K562 (cell line): ENCODE results near the gene ECSIT. TPM values are rescaled to one million over a fixed set of nuclear protein-coding genes. Genes with fewer than 3 reads are reported as not detected.

Source experiments
- DMBX1 ChIP-seq: fragments of 250-450 bp; sonication (Bioruptor Pico); IDR thresholded peaks from 2 replicates; pipeline ENCODE4 v1.8.0; 2022; ENCODE audit warnings: inconsistent platforms, mild to moderate bottlenecking, moderate library complexity, borderline replicate concordance
- ESRRA ChIP-seq: fragments of 450-650 bp; IDR thresholded peaks from 2 replicates; pipeline ENCODE4 v1.6.1; 2014; ENCODE audit warnings: low read depth, mild to moderate bottlenecking, moderate library complexity, borderline replicate concordance
- ETV5 ChIP-seq: sonication (generic); formaldehyde crosslinking; IDR thresholded peaks from 2 replicates; pipeline ENCODE4 v1.4.0; 2020; ENCODE audit warnings: low read depth, mild to moderate bottlenecking, missing genetic modification reagents
- ILK ChIP-seq: fragments of 450-650 bp; IDR thresholded peaks from 2 replicates; pipeline ENCODE4 v1.6.1; 2016; ENCODE audit warnings: missing genetic modification characterization, low read depth, mild to moderate bottlenecking, missing compliant biosample characterization, moderate library complexity, borderline replicate concordance
- LARP7 ChIP-seq: fragments of 450-650 bp; IDR thresholded peaks from 2 replicates; pipeline ENCODE4 v1.6.1; 2016
- NBN ChIP-seq: fragments of 450-650 bp; IDR thresholded peaks from 2 replicates; pipeline ENCODE4 v1.6.1; 2016; ENCODE audit warnings: low read depth, mild to moderate bottlenecking
- NR2F6 ChIP-seq: fragments of 450-650 bp; formaldehyde crosslinking; IDR thresholded peaks from 2 replicates; pipeline ENCODE4 v1.4.0; 2020; ENCODE audit warnings: mild to moderate bottlenecking
- ZNF175 ChIP-seq: fragments of 200-800 bp; sonication (Bioruptor generic); IDR thresholded peaks from 2 replicates; pipeline ENCODE4 v1.6.1; 2016; ENCODE audit warnings: low read depth, mild to moderate bottlenecking, missing genetic modification characterization, missing compliant biosample characterization
- ZNF436 ChIP-seq: fragments of 250-450, 450-650 bp; sonication (Bioruptor Pico); formaldehyde crosslinking; IDR thresholded peaks from 2 replicates; pipeline ENCODE4 v1.7.0; 2020; ENCODE audit warnings: mild to moderate bottlenecking
- ZNF785 ChIP-seq: fragments of 250-450 bp; sonication (Bioruptor Pico); IDR thresholded peaks from 2 replicates; pipeline ENCODE4 v1.4.0; 2020; ENCODE audit warnings: mild to moderate bottlenecking
- polyA plus RNA-seq, 8 experiments: library from polyadenylated mRNA; depleted of rRNA in 4 of 8; stranded (reverse) in 5 of 8; unstranded in 3 of 8; fragments of >200 nt; fragmentation: Nextera tagmentation in 2 of 8; fragmentation: Illumina TruSeq in 1 of 8; extraction: Ambion mirVana in 2 of 8; extraction: Trizol in 1 of 8; gene quantifications; 2 replicates each; pipeline versions ENCODE4 v1.2.1 to v1.2.3, GENCODE V29; 2011 to 2014; ENCODE audit warnings: inconsistent platforms in 1 of 8, missing spikeins in 1 of 8
- total RNA-seq, 7 experiments: library from RNA; depleted of rRNA in 6 of 7; stranded (reverse); fragments of >200 nt in 6 of 7; fragmentation: Illumina TruSeq in 2 of 7; extraction: Trizol in 2 of 7; gene quantifications; 2 replicates each; pipeline versions ENCODE4 v1.2.1 to v1.2.3, GENCODE V29; 2011 to 2021; ENCODE audit warnings: low replicate concordance in 1 of 7
- TF ChIP-seq, protein P1 (sequence below), 2 experiments: fragments of 450-650 bp; IDR thresholded peaks; 2 replicates each; pipeline ENCODE4 v1.6.1; 2018; ENCODE audit warnings: mild to moderate bottlenecking in 2 of 2, low read depth in 1 of 2; ENCODE audit not compliant: partially characterized antibody in 2 of 2
- TF ChIP-seq, protein P2 (sequence below): IDR thresholded peaks from 2 replicates; pipeline ENCODE4 v1.6.1; 2014; ENCODE audit warnings: antibody characterized with exemption
- TF ChIP-seq, protein P3 (sequence below), 3 experiments: fragments of 200-800 bp in 1 of 3; fragments of 250-450 bp in 1 of 3; fragments of 450-650 bp in 1 of 3; sonication (Bioruptor Pico) in 1 of 3; sonication (Bioruptor generic) in 1 of 3; formaldehyde crosslinking in 1 of 3; IDR thresholded peaks; 2 replicates each; pipeline versions ENCODE4 v1.6.1 to v1.8.0; 2016 to 2022; ENCODE audit warnings: mild to moderate bottlenecking in 2 of 3, missing genetic modification characterization in 2 of 3, missing compliant biosample characterization in 1 of 3, moderate library complexity in 1 of 3
- TF ChIP-seq, protein P4 (sequence below): sonication (generic); formaldehyde crosslinking; IDR thresholded peaks from 2 replicates; pipeline ENCODE4 v1.8.1; 2023; ENCODE audit warnings: mild to moderate bottlenecking, missing genetic modification reagents
- TF ChIP-seq, protein P5 (sequence below): fragments of 250-450 bp; sonication (Bioruptor Pico); IDR thresholded peaks from 2 replicates; pipeline ENCODE4 v1.9.0; 2021; ENCODE audit warnings: mild to moderate bottlenecking

ECSIT gene
- total and polyA plus RNA-seq, 9 of the 15 experiments (the other 6 are each of a cell fraction or from before 2014, with no cell fraction given), result 1.1 to 82.5 (median 43.9) TPM

DNA sequence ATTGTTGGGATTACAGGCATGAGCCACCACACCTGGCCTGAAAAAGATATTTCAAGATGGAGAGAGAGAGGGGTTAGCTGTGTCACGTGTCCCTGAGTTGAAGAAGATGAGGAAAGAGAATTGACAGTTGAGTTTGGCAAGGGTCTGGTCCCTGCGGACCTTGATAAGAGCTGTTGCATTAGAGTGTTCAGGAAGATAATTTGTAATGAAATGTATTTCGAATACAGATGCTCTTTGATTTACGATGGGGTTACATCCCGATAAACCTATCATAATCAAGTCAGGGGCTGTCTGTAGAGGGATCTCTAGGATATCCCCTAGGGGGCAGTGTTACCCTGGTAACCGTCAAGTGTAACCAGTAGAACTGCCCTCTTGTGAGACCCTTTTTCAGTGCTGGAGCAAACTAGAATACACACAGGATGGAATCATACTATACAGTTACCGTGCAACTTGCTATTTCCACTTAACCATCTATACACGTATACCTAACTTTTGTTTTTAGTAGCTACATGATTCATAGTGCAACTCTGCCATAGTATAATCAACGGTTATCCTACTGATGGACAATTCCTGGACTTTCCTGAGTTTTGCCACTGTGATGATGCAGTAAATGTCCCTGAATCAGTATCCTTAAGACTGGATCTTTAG, 31.6 kb upstream of the ECSIT start (continued):
- 0 out of 2 replicates have a peak, but pooled peaks have one; percentile 45 for TF ChIP-seq ZNF175
- TF ChIP-seq, protein P1, sequence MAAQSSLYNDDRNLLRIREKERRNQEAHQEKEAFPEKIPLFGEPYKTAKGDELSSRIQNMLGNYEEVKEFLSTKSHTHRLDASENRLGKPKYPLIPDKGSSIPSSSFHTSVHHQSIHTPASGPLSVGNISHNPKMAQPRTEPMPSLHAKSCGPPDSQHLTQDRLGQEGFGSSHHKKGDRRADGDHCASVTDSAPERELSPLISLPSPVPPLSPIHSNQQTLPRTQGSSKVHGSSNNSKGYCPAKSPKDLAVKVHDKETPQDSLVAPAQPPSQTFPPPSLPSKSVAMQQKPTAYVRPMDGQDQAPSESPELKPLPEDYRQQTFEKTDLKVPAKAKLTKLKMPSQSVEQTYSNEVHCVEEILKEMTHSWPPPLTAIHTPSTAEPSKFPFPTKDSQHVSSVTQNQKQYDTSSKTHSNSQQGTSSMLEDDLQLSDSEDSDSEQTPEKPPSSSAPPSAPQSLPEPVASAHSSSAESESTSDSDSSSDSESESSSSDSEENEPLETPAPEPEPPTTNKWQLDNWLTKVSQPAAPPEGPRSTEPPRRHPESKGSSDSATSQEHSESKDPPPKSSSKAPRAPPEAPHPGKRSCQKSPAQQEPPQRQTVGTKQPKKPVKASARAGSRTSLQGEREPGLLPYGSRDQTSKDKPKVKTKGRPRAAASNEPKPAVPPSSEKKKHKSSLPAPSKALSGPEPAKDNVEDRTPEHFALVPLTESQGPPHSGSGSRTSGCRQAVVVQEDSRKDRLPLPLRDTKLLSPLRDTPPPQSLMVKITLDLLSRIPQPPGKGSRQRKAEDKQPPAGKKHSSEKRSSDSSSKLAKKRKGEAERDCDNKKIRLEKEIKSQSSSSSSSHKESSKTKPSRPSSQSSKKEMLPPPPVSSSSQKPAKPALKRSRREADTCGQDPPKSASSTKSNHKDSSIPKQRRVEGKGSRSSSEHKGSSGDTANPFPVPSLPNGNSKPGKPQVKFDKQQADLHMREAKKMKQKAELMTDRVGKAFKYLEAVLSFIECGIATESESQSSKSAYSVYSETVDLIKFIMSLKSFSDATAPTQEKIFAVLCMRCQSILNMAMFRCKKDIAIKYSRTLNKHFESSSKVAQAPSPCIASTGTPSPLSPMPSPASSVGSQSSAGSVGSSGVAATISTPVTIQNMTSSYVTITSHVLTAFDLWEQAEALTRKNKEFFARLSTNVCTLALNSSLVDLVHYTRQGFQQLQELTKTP (IDR thresholded peaks at IDR 0.05; ENCODE audit: low read depth in 1 of 2, partially characterized antibody in 2 of 2), result peak in 1 of 2 experiments; percentile 50
- no peak for TF ChIP-seq LARP7
- no peak for TF ChIP-seq ZNF436 (CRISPR knock-in tag)
- no peak for TF ChIP-seq ZNF785 (CRISPR knock-in tag)
- TF ChIP-seq ETV5, result 0 out of 2 replicates have a peak, but pooled peaks have one; percentile 41
- TF ChIP-seq, protein P2, sequence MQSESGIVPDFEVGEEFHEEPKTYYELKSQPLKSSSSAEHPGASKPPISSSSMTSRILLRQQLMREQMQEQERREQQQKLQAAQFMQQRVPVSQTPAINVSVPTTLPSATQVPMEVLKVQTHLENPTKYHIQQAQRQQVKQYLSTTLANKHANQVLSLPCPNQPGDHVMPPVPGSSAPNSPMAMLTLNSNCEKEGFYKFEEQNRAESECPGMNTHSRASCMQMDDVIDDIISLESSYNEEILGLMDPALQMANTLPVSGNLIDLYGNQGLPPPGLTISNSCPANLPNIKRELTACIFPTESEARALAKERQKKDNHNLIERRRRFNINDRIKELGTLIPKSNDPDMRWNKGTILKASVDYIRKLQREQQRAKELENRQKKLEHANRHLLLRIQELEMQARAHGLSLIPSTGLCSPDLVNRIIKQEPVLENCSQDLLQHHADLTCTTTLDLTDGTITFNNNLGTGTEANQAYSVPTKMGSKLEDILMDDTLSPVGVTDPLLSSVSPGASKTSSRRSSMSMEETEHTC, result no peak
- TF ChIP-seq, protein P3, sequence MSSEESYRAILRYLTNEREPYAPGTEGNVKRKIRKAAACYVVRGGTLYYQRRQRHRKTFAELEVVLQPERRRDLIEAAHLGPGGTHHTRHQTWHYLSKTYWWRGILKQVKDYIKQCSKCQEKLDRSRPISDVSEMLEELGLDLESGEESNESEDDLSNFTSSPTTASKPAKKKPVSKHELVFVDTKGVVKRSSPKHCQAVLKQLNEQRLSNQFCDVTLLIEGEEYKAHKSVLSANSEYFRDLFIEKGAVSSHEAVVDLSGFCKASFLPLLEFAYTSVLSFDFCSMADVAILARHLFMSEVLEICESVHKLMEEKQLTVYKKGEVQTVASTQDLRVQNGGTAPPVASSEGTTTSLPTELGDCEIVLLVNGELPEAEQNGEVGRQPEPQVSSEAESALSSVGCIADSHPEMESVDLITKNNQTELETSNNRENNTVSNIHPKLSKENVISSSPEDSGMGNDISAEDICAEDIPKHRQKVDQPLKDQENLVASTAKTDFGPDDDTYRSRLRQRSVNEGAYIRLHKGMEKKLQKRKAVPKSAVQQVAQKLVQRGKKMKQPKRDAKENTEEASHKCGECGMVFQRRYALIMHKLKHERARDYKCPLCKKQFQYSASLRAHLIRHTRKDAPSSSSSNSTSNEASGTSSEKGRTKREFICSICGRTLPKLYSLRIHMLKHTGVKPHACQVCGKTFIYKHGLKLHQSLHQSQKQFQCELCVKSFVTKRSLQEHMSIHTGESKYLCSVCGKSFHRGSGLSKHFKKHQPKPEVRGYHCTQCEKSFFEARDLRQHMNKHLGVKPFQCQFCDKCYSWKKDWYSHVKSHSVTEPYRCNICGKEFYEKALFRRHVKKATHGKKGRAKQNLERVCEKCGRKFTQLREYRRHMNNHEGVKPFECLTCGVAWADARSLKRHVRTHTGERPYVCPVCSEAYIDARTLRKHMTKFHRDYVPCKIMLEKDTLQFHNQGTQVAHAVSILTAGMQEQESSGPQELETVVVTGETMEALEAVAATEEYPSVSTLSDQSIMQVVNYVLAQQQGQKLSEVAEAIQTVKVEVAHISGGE (CRISPR knock-in tag; IDR thresholded peaks at IDR 0.05), result peak in 1 of 3 experiments; percentile 79; a peak in 2 of 6 replicates
- no peak for TF ChIP-seq ILK (tag)
- TF ChIP-seq, protein P4, sequence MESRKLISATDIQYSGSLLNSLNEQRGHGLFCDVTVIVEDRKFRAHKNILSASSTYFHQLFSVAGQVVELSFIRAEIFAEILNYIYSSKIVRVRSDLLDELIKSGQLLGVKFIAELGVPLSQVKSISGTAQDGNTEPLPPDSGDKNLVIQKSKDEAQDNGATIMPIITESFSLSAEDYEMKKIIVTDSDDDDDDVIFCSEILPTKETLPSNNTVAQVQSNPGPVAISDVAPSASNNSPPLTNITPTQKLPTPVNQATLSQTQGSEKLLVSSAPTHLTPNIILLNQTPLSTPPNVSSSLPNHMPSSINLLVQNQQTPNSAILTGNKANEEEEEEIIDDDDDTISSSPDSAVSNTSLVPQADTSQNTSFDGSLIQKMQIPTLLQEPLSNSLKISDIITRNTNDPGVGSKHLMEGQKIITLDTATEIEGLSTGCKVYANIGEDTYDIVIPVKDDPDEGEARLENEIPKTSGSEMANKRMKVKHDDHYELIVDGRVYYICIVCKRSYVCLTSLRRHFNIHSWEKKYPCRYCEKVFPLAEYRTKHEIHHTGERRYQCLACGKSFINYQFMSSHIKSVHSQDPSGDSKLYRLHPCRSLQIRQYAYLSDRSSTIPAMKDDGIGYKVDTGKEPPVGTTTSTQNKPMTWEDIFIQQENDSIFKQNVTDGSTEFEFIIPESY (CRISPR knock-in tag), result 0 out of 2 replicates have a peak, but pooled peaks have one; percentile 44
- peak; percentile 61; the same call in 1 of the 2 replicates for TF ChIP-seq DMBX1
- TF ChIP-seq NR2F6 (CRISPR knock-in tag), result no peak
- peak; percentile 56; the same call in 1 of the 2 replicates for TF ChIP-seq NBN
- TF ChIP-seq ESRRA, result no peak; the same call in 1 of the 2 replicates
- TF ChIP-seq, protein P5, sequence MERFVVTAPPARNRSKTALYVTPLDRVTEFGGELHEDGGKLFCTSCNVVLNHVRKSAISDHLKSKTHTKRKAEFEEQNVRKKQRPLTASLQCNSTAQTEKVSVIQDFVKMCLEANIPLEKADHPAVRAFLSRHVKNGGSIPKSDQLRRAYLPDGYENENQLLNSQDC (CRISPR knock-in tag), result no peak
